DND-41 (cell line): ENCODE measurements around the gene UCK2.
A peak's percentile ranks its signal among the peaks of the same experiment; 100 is the strongest.

Experiments
- ATAC-seq: fragments of 200-7000 bp; cut with Tn5 transposase; 3 replicates; pipeline ENCODE4 v1.9.1; 2021; ENCODE audit warnings: low read depth; ENCODE audit not compliant: insufficient read depth
- DNase-seq: peaks from one replicate; pipeline ENCODE4 v3.0.0-alpha.2; 2020
- H2AFZ ChIP-seq: 2 replicates; pipeline ENCODE4 v1.6.0; 2012; ENCODE audit warnings: low read depth, low read length
- H3K27ac ChIP-seq: 2 replicates; pipeline ENCODE4 v1.5.1; 2012; ENCODE audit warnings: low read length, inconsistent platforms
- H3K27me3 ChIP-seq: fragments of 200-600 bp; sonication (generic); 2 replicates; pipeline ENCODE4 v1.6.0; 2012; ENCODE audit warnings: low read length, mild to moderate bottlenecking, inconsistent platforms; ENCODE audit not compliant: insufficient read depth, poor library complexity
- H3K36me3 ChIP-seq: 2 replicates; pipeline ENCODE4 v1.5.1; 2012; ENCODE audit warnings: low read length, inconsistent platforms; ENCODE audit not compliant: insufficient read depth
- H3K4me1 ChIP-seq: 2 replicates; pipeline ENCODE4 v1.5.1; 2012; ENCODE audit warnings: mild to moderate bottlenecking, low read length; ENCODE audit not compliant: insufficient read depth
- H3K4me2 ChIP-seq: 2 replicates; pipeline ENCODE4 v1.6.0; 2012; ENCODE audit warnings: mild to moderate bottlenecking, moderate library complexity, low read length, inconsistent platforms; ENCODE audit not compliant: insufficient read depth
- H3K4me3 ChIP-seq, 2 experiments: fragments of 200-600 bp in 1 of 2; shearing (Covaris generic) in 1 of 2; 2 replicates each; pipeline ENCODE4 v1.5.1; 2012 to 2016; ENCODE audit warnings: inconsistent platforms in 2 of 2, low read length in 2 of 2, mild to moderate bottlenecking in 2 of 2, low read depth in 1 of 2, moderate library complexity in 1 of 2
- H3K79me2 ChIP-seq: 2 replicates; pipeline ENCODE4 v1.6.0; 2012; ENCODE audit warnings: low read length, inconsistent platforms; ENCODE audit not compliant: insufficient read depth
- H3K9ac ChIP-seq: 2 replicates; pipeline ENCODE4 v1.6.0; 2012; ENCODE audit warnings: low read depth, mild to moderate bottlenecking, inconsistent platforms, low read length, moderate library complexity
- H3K9me3 ChIP-seq: 2 replicates; pipeline ENCODE4 v1.5.1; 2012; ENCODE audit warnings: low read length, moderate library complexity, mild to moderate bottlenecking, inconsistent platforms; ENCODE audit not compliant: insufficient read depth, severe bottlenecking
- H4K20me1 ChIP-seq: 2 replicates; pipeline ENCODE4 v1.6.0; 2012; ENCODE audit warnings: low read length; ENCODE audit not compliant: insufficient read depth
- EZH2 ChIP-seq: IDR thresholded peaks from 3 replicates; pipeline ENCODE4 v1.6.1; 2012; ENCODE audit warnings: borderline replicate concordance, low read depth, mild to moderate bottlenecking, moderate library complexity, low read length, inconsistent platforms; ENCODE audit not compliant: severe bottlenecking
- TF ChIP-seq, protein P1 (sequence below): IDR thresholded peaks from 2 replicates; pipeline ENCODE4 v1.5.1; 2012; ENCODE audit warnings: borderline replicate concordance, low read length, moderate library complexity, mild to moderate bottlenecking; ENCODE audit not compliant: poor library complexity, severe bottlenecking; ENCODE audit errors: extremely low read depth

Gene UCK2

GRCh38 chr1:165949335-165950130, 122.1 kb downstream of the UCK2 start:
- peak; percentile 39 for DNase-seq

GRCh38 chr1:165954940-165955339, 127.5 kb downstream of the UCK2 start:
- Histone ChIP-seq H3K4me2 (no peak overlapping the region), H3K27me3 (no peaks in the 10 kb centered on the region), H3K4me1 (no peaks in the 10 kb centered on the region), H3K36me3 (no peaks in the 10 kb centered on the region), H3K4me3 (no peak overlapping the region), H3K9ac (no peak overlapping the region), H3K79me2 (no peaks in the 10 kb centered on the region), H4K20me1 (no peaks in the 10 kb centered on the region), H2AFZ (no peak overlapping the region), H3K27ac (no peak overlapping the region), H3K9me3 (no peaks in the 10 kb centered on the region)
- DNase-seq (no peak), ATAC-seq (no peak)
- TF ChIP-seq EZH2 = no peak
- TF ChIP-seq, protein P1, sequence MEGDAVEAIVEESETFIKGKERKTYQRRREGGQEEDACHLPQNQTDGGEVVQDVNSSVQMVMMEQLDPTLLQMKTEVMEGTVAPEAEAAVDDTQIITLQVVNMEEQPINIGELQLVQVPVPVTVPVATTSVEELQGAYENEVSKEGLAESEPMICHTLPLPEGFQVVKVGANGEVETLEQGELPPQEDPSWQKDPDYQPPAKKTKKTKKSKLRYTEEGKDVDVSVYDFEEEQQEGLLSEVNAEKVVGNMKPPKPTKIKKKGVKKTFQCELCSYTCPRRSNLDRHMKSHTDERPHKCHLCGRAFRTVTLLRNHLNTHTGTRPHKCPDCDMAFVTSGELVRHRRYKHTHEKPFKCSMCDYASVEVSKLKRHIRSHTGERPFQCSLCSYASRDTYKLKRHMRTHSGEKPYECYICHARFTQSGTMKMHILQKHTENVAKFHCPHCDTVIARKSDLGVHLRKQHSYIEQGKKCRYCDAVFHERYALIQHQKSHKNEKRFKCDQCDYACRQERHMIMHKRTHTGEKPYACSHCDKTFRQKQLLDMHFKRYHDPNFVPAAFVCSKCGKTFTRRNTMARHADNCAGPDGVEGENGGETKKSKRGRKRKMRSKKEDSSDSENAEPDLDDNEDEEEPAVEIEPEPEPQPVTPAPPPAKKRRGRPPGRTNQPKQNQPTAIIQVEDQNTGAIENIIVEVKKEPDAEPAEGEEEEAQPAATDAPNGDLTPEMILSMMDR = no peak

More at GRCh38 chr1:165949335-165950130, 122.1 kb downstream of the UCK2 start:
- Histone ChIP-seq H2AFZ (no peak overlapping the region), H3K27me3 (no peaks in the 10 kb centered on the region), H3K4me2 (no peak overlapping the region), H4K20me1 (no peaks in the 10 kb centered on the region), H3K36me3 (no peaks in the 10 kb centered on the region), H3K9ac (no peak overlapping the region), H3K9me3 (no peaks in the 10 kb centered on the region), H3K4me1 (no peaks in the 10 kb centered on the region), H3K4me3 (no peak overlapping the region), H3K27ac (no peak overlapping the region), H3K79me2 (no peaks in the 10 kb centered on the region)
- TF ChIP-seq EZH2 = no peak
- TF ChIP-seq, protein P1 = no peak
- ATAC-seq = peak; percentile 70; the same call in 2 of the 3 replicates

DNA sequence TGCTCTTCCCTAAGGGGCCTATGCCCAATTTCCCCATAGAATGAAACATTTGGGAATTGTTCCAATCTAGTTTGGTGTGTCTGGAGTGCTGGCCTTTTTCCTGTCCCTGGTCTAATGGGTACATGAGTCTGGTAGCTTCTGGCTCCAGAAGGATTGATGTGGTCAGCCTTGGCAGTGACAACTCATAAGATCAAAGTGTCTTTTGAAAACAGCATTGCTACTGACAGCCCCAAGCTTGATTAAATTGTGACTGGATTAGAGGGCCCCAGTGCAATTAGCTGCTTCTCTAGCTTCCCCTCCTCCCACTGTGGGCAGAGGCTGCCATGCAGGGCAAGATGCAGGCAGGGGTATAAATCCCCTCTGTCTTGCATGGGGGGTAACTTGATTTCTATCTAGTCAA, 130.9 kb downstream of the UCK2 start:
- H2AFZ ChIP-seq = no peak overlapping the region
- no peak overlapping the region for H3K4me3 ChIP-seq
- H3K27me3 ChIP-seq = peaks cover 6% of the 10 kb centered on the region
- H3K4me2 ChIP-seq = no peak overlapping the region
- TF ChIP-seq, protein P1 = no peak
- TF ChIP-seq EZH2 = no peak
- H3K9ac ChIP-seq = no peak overlapping the region
- no peaks in the 10 kb centered on the region for H3K79me2 ChIP-seq
- ATAC-seq = peak; percentile 54; the same call in 2 of the 3 replicates
- no peaks in the 10 kb centered on the region for H3K9me3 ChIP-seq
- no peaks in the 10 kb centered on the region for H4K20me1 ChIP-seq
- no peak for DNase-seq
- H3K36me3 ChIP-seq = no peaks in the 10 kb centered on the region
- H3K27ac ChIP-seq = no peak overlapping the region
- no peaks in the 10 kb centered on the region for H3K4me1 ChIP-seq
